ENCODE measurements around the gene INHBA.

DNA sequence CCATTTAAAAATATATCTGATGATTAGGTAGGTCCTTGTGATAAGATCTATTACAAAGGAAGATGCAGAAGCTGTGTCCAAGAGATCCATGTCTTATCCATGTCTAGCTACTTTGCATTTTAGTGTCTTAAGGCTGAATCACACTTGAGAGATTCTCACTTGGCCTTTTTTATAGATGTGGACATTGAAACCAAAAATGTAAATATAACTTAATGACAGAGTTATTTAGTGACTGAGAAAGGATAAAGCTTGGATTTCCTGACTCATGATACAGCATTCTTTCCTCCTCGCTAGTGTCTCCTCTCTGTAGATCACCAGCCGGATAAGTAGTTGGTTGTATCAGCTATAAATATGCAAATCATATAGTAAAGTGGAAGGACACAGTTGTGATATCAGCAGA is 23.3 kb downstream of the INHBA start:
- TF ChIP-seq, protein P1, sequence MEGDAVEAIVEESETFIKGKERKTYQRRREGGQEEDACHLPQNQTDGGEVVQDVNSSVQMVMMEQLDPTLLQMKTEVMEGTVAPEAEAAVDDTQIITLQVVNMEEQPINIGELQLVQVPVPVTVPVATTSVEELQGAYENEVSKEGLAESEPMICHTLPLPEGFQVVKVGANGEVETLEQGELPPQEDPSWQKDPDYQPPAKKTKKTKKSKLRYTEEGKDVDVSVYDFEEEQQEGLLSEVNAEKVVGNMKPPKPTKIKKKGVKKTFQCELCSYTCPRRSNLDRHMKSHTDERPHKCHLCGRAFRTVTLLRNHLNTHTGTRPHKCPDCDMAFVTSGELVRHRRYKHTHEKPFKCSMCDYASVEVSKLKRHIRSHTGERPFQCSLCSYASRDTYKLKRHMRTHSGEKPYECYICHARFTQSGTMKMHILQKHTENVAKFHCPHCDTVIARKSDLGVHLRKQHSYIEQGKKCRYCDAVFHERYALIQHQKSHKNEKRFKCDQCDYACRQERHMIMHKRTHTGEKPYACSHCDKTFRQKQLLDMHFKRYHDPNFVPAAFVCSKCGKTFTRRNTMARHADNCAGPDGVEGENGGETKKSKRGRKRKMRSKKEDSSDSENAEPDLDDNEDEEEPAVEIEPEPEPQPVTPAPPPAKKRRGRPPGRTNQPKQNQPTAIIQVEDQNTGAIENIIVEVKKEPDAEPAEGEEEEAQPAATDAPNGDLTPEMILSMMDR (IDR thresholded peaks at IDR 0.05): no peak
- TF ChIP-seq EP300 (IDR thresholded peaks at IDR 0.05) (no peak), POLR2AphosphoS5 (IDR thresholded peaks at IDR 0.05) (no peak), POLR2A (IDR thresholded peaks at IDR 0.05) (no peak)
